GM18499 (cell line): Measurements from ENCODE around the gene SEC14L3.

Experiments
- ATAC-seq: cut with Tn5 transposase; IDR thresholded peaks from one replicate; pipeline ENCODE4 v1.9.1; 2021; ENCODE audit warnings: moderate number of reproducible peaks; ENCODE audit not compliant: insufficient read depth, unreplicated experiment

SEC14L3 gene

GRCh38 chr22:30424534-30425326 lies 47.1 kb downstream of the SEC14L3 start:
- no peak for ATAC-seq

GRCh38 chr22:30423959-30424533 lies 47.8 kb downstream of the SEC14L3 start:
- peak; percentile 79 for ATAC-seq

GRCh38 chr22:30423301-30423958 lies 48.4 kb downstream of the SEC14L3 start:
- ATAC-seq = peak; percentile 20

DNA sequence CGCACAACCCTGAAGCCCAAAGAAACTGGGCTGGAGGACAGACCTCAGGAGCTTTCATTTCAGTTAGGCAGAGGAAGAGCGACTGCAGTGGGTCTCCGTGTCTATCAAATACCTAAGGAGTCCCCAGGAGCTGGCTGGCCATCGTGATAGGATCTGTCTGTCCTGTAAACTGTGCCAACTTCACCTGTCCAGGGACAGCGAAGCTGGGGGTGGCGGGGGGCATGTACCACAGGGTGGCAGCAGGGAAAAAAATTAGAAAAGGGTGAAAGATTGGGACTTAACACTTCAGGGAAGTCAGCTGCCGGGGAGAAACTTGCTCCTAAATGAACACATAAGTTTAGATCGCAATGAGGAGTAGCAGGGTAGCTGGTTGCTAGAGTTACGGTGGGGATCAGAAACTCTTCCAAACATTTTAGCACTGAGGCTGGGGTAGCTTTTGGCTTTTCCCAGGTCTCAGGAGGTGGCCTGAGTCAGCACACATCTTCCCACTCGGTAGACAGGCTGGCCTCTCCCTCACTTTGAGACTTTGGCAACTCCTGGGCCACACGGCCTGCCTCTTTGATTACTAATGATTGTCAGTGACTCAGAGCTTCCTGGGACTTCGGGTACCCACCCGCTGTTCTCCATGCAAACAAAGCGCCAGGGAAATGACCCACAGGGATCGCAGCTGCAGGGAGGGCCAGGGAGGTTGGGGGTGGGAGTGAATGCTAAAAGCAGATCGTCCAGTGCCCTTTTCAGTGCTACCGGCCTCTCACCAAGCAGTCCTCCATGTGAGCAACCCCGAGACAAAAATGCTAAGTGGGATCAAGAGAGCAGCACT lies 49.1 kb downstream of the SEC14L3 start:
- no peak for ATAC-seq

- ATAC-seq = no peak
These were observed 49.9 kb downstream of the SEC14L3 start for GRCh38 chr22:30421695-30422480.

- no peak for ATAC-seq
These were observed 51.3 kb downstream of the SEC14L3 start for GRCh38 chr22:30420347-30421125.

- ATAC-seq = no peak
These were observed 55.0 kb downstream of the SEC14L3 start for GRCh38 chr22:30416837-30417236.

- no peak for ATAC-seq
These were observed 55.4 kb downstream of the SEC14L3 start for GRCh38 chr22:30416403-30416802.

- ATAC-seq = no peak
These were observed 57.2 kb downstream of the SEC14L3 start for GRCh38 chr22:30414525-30415047.

GRCh38 chr22:30413745-30414524 lies 57.9 kb downstream of the SEC14L3 start:
- no peak for ATAC-seq

DNA sequence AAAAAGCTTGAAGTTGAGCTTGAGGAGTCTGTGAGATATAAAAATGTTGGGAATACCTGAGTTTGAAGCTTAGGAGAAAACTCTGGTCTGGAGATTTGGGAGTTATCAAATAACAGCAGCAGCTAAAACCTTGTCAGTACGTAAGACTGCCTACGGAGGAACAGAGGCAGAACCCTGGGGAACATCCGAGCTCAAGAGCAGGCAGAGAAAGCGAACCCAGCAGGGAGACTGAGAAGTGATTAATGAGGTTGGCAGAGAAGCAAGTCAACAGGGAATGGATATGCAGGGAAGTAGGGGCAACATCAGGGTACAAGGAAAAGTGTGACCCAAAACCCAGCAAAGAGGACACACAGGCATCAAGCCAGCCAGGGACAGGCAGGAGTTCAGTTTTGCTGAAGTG lies 58.8 kb downstream of the SEC14L3 start:
- ATAC-seq = no peak

GRCh38 chr22:30411780-30412179 lies 60.0 kb downstream of the SEC14L3 start:
- no peak for ATAC-seq
